HepG2 (cell line): ENCODE measurements around the gene PISD. TPM values are rescaled to one million over a fixed set of nuclear protein-coding genes. Genes with fewer than 3 reads are reported as not detected.

ENCODE experiments used
- CCDC6 ChIP-seq: sonication (generic); formaldehyde crosslinking; IDR thresholded peaks from 2 replicates; pipeline ENCODE4 v1.8.1; 2022; ENCODE audit warnings: mild to moderate bottlenecking, missing genetic modification reagents, moderate library complexity
- GATAD1 ChIP-seq: IDR thresholded peaks from 2 replicates; pipeline ENCODE4 v1.6.1; 2016; ENCODE audit warnings: missing genetic modification reagents, missing compliant biosample characterization
- HIVEP1 ChIP-seq: sonication (generic); formaldehyde crosslinking; IDR thresholded peaks from 2 replicates; pipeline ENCODE4 v1.4.0; 2020; ENCODE audit warnings: mild to moderate bottlenecking, missing genetic modification reagents
- HNRNPUL1 ChIP-seq: fragments of 200-400 bp; formaldehyde crosslinking; IDR thresholded peaks from 2 replicates; pipeline ENCODE4 v1.6.1; 2017; ENCODE audit warnings: low read depth, mild to moderate bottlenecking, low read length, moderate library complexity
- MLLT10 ChIP-seq: sonication (generic); formaldehyde crosslinking; IDR thresholded peaks from 2 replicates; pipeline ENCODE4 v1.4.0; 2020; ENCODE audit warnings: missing genetic modification reagents
- NFIB ChIP-seq: sonication (generic); formaldehyde crosslinking; IDR thresholded peaks from 2 replicates; pipeline ENCODE4 v1.9.0; 2021; ENCODE audit warnings: missing genetic modification reagents, mild to moderate bottlenecking, borderline replicate concordance
- NR2C2 ChIP-seq: sonication (generic); formaldehyde crosslinking; IDR thresholded peaks from 2 replicates; pipeline ENCODE4 v1.4.0; 2020; ENCODE audit warnings: missing genetic modification reagents, mild to moderate bottlenecking, moderate library complexity, borderline replicate concordance
- NR3C1 ChIP-seq: sonication (generic); formaldehyde crosslinking; IDR thresholded peaks from 2 replicates; pipeline ENCODE4 v1.4.0; 2020; ENCODE audit warnings: missing genetic modification reagents
- SNAI1 ChIP-seq: sonication (generic); formaldehyde crosslinking; IDR thresholded peaks from 2 replicates; pipeline ENCODE4 v1.5.0; 2020; ENCODE audit warnings: mild to moderate bottlenecking, missing genetic modification reagents, borderline replicate concordance
- TARDBP ChIP-seq: sonication (generic); formaldehyde crosslinking; IDR thresholded peaks from 2 replicates; pipeline ENCODE4 v1.8.0; 2022; ENCODE audit warnings: mild to moderate bottlenecking, missing genetic modification reagents
- ZNF225 ChIP-seq: sonication (generic); formaldehyde crosslinking; IDR thresholded peaks from 2 replicates; pipeline ENCODE4 v1.4.0; 2020; ENCODE audit warnings: mild to moderate bottlenecking, missing genetic modification reagents
- ZNF772 ChIP-seq: sonication (generic); formaldehyde crosslinking; IDR thresholded peaks from 2 replicates; pipeline ENCODE4 v1.5.0; 2020; ENCODE audit warnings: mild to moderate bottlenecking, missing genetic modification reagents
- ZNF775 ChIP-seq: sonication (generic); formaldehyde crosslinking; IDR thresholded peaks from 2 replicates; pipeline ENCODE4 v1.4.0; 2020; ENCODE audit warnings: missing genetic modification reagents, mild to moderate bottlenecking, moderate library complexity, borderline replicate concordance
- polyA plus RNA-seq, 8 experiments: library from polyadenylated mRNA; depleted of rRNA in 3 of 8; stranded (reverse) in 7 of 8; unstranded in 1 of 8; fragments of >200 nt; fragmentation: Illumina TruSeq in 4 of 8; extraction: Trizol in 4 of 8; gene quantifications; 2 replicates each; pipeline versions ENCODE4 v1.2.1 to v1.2.3, GENCODE V29; 2011 to 2016; ENCODE audit warnings: low read depth in 4 of 8, missing spikeins in 1 of 8, mixed read lengths in 1 of 8; ENCODE audit not compliant: insufficient read depth in 1 of 8
- total RNA-seq, 5 experiments: library from RNA; depleted of rRNA; stranded (reverse); fragments of >200 nt; fragmentation: Illumina TruSeq; extraction: Trizol; gene quantifications; 2 replicates each; pipeline ENCODE4 v1.2.3, GENCODE V29; 2016; ENCODE audit warnings: low read depth in 1 of 5
- TF ChIP-seq, protein P1 (sequence below): sonication (generic); formaldehyde crosslinking; conservative IDR thresholded peaks from 2 replicates; pipeline ENCODE4 v1.4.0; 2020; ENCODE audit warnings: missing genetic modification reagents
- TF ChIP-seq, protein P2 (sequence below): sonication (generic); formaldehyde crosslinking; IDR thresholded peaks from 2 replicates; pipeline ENCODE4 v1.5.0; 2020; ENCODE audit warnings: mild to moderate bottlenecking, missing genetic modification reagents, borderline replicate concordance
- TF ChIP-seq, protein P3 (sequence below): sonication (generic); formaldehyde crosslinking; IDR thresholded peaks from 2 replicates; pipeline ENCODE4 v1.5.1; 2020; ENCODE audit warnings: missing genetic modification reagents, mild to moderate bottlenecking, borderline replicate concordance
- TF ChIP-seq, protein P4 (sequence below): IDR thresholded peaks from 2 replicates; pipeline ENCODE4 v1.6.1; 2018; ENCODE audit warnings: missing genetic modification reagents, mild to moderate bottlenecking, missing compliant biosample characterization
- TF ChIP-seq, protein P5 (sequence below): IDR thresholded peaks from 2 replicates; pipeline ENCODE4 v1.6.1; 2016; ENCODE audit warnings: missing biosample characterization, missing genetic modification reagents, low read depth

The PISD gene
- total and polyA plus RNA-seq, 2 of the 13 experiments (the other 11 are each of a cell fraction or from before 2014, with no cell fraction given): 30.1 to 47.7 TPM

DNA sequence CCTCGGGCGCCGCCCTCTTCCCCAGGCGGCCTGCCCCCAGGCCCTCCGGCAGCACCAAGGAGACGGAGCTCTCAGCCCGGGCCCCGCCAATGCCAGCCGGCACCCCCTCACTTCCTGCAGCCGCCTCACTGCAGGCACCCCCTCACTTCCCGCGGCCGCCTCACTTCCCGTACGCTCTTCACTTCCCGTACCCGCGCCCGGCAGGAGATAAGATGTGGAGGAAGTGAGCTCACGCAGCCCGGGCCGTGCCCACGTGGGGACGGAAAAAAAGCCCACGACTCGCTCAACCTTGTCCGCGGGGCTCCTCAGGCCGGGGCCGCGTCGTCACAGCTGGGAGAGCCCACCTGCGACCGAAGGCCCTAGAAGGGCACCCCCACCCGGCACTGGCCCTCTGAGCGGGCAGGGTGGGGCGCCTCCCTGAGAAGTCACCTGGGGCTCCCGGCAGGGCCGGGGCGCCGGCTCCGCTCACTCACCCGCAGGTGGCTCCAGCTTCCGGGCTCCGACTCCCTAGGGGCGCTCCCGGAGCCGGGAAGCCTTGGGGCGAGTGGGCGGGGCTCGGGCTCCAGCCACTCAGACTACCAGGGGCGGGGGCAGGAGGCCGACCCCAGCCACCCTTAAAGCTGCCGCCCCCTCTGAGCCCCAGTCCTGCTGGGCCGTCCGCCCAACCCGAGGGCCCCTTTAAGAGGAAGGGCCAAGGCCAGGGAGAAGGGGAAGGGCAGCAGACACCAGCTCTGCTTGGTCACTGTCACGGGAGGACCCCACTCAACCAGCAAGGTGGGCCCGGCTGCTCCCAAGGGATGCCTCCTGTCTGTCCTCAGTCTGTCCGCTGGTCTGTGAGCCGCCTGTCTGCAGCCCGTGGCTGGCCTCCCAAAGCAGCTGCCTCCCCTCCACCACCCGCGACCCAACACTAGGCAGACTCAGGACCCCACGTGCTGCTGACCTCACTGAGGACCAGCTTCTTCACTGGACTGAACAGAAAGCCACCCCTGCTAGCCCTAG is 31.4 kb downstream of the PISD start (continued):
- TF ChIP-seq, protein P1, sequence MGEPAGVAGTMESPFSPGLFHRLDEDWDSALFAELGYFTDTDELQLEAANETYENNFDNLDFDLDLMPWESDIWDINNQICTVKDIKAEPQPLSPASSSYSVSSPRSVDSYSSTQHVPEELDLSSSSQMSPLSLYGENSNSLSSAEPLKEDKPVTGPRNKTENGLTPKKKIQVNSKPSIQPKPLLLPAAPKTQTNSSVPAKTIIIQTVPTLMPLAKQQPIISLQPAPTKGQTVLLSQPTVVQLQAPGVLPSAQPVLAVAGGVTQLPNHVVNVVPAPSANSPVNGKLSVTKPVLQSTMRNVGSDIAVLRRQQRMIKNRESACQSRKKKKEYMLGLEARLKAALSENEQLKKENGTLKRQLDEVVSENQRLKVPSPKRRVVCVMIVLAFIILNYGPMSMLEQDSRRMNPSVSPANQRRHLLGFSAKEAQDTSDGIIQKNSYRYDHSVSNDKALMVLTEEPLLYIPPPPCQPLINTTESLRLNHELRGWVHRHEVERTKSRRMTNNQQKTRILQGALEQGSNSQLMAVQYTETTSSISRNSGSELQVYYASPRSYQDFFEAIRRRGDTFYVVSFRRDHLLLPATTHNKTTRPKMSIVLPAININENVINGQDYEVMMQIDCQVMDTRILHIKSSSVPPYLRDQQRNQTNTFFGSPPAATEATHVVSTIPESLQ (CRISPR knock-in tag): no peak
- TF ChIP-seq ZNF225: no peak
- TF ChIP-seq, protein P2, sequence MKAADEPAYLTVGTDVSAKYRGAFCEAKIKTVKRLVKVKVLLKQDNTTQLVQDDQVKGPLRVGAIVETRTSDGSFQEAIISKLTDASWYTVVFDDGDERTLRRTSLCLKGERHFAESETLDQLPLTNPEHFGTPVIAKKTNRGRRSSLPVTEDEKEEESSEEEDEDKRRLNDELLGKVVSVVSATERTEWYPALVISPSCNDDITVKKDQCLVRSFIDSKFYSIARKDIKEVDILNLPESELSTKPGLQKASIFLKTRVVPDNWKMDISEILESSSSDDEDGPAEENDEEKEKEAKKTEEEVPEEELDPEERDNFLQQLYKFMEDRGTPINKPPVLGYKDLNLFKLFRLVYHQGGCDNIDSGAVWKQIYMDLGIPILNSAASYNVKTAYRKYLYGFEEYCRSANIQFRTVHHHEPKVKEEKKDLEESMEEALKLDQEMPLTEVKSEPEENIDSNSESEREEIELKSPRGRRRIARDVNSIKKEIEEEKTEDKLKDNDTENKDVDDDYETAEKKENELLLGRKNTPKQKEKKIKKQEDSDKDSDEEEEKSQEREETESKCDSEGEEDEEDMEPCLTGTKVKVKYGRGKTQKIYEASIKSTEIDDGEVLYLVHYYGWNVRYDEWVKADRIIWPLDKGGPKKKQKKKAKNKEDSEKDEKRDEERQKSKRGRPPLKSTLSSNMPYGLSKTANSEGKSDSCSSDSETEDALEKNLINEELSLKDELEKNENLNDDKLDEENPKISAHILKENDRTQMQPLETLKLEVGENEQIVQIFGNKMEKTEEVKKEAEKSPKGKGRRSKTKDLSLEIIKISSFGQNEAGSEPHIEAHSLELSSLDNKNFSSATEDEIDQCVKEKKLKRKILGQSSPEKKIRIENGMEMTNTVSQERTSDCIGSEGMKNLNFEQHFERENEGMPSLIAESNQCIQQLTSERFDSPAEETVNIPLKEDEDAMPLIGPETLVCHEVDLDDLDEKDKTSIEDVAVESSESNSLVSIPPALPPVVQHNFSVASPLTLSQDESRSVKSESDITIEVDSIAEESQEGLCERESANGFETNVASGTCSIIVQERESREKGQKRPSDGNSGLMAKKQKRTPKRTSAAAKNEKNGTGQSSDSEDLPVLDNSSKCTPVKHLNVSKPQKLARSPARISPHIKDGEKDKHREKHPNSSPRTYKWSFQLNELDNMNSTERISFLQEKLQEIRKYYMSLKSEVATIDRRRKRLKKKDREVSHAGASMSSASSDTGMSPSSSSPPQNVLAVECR (CRISPR knock-in tag): peak; percentile 90
- no peak for TF ChIP-seq NR2C2 (CRISPR knock-in tag)
- TF ChIP-seq CCDC6 (CRISPR knock-in tag): no peak
- TF ChIP-seq, protein P3, sequence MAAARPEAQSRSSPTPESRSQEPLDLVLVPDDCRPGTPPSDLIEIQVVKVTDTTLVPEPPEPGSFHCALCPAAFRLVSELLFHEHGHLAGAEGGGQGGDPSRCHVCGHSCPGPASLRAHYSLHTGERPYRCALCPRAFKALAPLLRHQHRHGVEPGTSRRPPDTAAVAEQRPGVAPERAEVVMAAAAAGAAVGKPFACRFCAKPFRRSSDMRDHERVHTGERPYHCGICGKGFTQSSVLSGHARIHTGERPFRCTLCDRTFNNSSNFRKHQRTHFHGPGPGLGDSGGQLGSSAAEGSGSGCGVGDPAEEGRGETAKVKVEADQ (CRISPR knock-in tag): no peak
- TF ChIP-seq MLLT10 (CRISPR knock-in tag): no peak
- TF ChIP-seq TARDBP: peak; percentile 35; the same call in 1 of the 2 replicates
- no peak for TF ChIP-seq ZNF775 (CRISPR knock-in tag)
- no peak for TF ChIP-seq ZNF772
- 0 out of 2 replicates have a peak, but pooled peaks have one; percentile 26 for TF ChIP-seq SNAI1
- peak; percentile 54; the same call in 1 of the 2 replicates for TF ChIP-seq HIVEP1 (CRISPR knock-in tag)
- TF ChIP-seq, protein P4, sequence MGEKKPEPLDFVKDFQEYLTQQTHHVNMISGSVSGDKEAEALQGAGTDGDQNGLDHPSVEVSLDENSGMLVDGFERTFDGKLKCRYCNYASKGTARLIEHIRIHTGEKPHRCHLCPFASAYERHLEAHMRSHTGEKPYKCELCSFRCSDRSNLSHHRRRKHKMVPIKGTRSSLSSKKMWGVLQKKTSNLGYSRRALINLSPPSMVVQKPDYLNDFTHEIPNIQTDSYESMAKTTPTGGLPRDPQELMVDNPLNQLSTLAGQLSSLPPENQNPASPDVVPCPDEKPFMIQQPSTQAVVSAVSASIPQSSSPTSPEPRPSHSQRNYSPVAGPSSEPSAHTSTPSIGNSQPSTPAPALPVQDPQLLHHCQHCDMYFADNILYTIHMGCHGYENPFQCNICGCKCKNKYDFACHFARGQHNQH (CRISPR knock-in tag): no peak
- TF ChIP-seq NR3C1 (CRISPR knock-in tag): no peak
- TF ChIP-seq, protein P5, sequence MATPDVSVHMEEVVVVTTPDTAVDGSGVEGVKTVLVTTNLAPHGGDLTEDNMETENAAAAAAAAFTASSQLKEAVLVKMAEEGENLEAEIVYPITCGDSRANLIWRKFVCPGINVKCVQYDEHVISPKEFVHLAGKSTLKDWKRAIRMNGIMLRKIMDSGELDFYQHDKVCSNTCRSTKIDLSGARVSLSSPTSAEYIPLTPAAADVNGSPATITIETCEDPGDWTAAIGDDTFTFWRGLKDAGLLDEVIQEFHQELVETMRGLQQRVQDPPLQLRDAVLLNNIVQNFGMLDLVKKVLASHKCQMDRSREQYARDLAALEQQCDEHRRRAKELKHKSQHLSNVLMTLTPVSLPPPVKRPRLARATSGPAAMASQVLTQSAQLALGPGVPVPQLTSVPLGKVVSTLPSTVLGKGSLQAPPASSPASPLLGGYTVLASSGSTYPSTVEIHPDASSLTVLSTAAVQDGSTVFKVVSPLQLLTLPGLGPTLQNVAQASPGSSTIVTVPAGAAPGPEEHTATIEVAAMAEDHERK (CRISPR knock-in tag): no peak
- TF ChIP-seq HNRNPUL1: no peak
- no peak for TF ChIP-seq NFIB (CRISPR knock-in tag)
- peak; percentile 55; the same call in 1 of the 2 replicates for TF ChIP-seq GATAD1
